Measurements from ENCODE around the gene VAPA.

- TF ChIP-seq, protein P1, sequence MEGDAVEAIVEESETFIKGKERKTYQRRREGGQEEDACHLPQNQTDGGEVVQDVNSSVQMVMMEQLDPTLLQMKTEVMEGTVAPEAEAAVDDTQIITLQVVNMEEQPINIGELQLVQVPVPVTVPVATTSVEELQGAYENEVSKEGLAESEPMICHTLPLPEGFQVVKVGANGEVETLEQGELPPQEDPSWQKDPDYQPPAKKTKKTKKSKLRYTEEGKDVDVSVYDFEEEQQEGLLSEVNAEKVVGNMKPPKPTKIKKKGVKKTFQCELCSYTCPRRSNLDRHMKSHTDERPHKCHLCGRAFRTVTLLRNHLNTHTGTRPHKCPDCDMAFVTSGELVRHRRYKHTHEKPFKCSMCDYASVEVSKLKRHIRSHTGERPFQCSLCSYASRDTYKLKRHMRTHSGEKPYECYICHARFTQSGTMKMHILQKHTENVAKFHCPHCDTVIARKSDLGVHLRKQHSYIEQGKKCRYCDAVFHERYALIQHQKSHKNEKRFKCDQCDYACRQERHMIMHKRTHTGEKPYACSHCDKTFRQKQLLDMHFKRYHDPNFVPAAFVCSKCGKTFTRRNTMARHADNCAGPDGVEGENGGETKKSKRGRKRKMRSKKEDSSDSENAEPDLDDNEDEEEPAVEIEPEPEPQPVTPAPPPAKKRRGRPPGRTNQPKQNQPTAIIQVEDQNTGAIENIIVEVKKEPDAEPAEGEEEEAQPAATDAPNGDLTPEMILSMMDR (IDR thresholded peaks at IDR 0.05) = no peak
- TF ChIP-seq POLR2A (IDR thresholded peaks at IDR 0.05) = no peak
Observed at GRCh38 chr18:9916077-9916639, 2.3 kb downstream of the VAPA start.

All from lower leg skin (tissue), 3 donors.